ENCODE results near the gene FRAS1.

- no peak for TF ChIP-seq CTCF (IDR thresholded peaks at IDR 0.05)
- TF ChIP-seq POLR2A (IDR thresholded peaks at IDR 0.05) = no peak
Observed at GRCh38 chr4:78081541-78081940, 24.4 kb downstream of the FRAS1 start.

Data from uterus (tissue), 2 donors.